Loucy (cell line): ENCODE measurements around the gene COL23A1.

Experiments used
- H2AFZ ChIP-seq: fragments of 200-600 bp; sonication (generic); 2 replicates; pipeline ENCODE4 v1.6.0; 2016; ENCODE audit warnings: antibody characterized with exemption, mild to moderate bottlenecking, low read length, moderate library complexity
- H3F3A ChIP-seq: fragments of 200-600 bp; 2 replicates; pipeline ENCODE4 v1.6.0; 2016; ENCODE audit warnings: antibody characterized with exemption, low read depth, mild to moderate bottlenecking
- H3K27me3 ChIP-seq: fragments of 200-600 bp; sonication (generic); 2 replicates; pipeline ENCODE4 v1.6.1; 2014; ENCODE audit warnings: low read length, mild to moderate bottlenecking; ENCODE audit not compliant: insufficient read depth, poor library complexity, severe bottlenecking
- H3K36me3 ChIP-seq: fragments of 200-600 bp; sonication (generic); 2 replicates; pipeline ENCODE4 v1.6.1; 2016; ENCODE audit warnings: low read length; ENCODE audit not compliant: insufficient read depth
- H3K4me1 ChIP-seq: fragments of 200-600 bp; sonication (generic); 2 replicates; pipeline ENCODE4 v1.5.1; 2014; ENCODE audit warnings: low read length, mild to moderate bottlenecking; ENCODE audit not compliant: insufficient read depth, poor library complexity, severe bottlenecking
- H3K4me2 ChIP-seq: fragments of 200-600 bp; sonication (generic); 2 replicates; pipeline ENCODE4 v1.6.0; 2014; ENCODE audit warnings: antibody characterized with exemption, low read length, low read depth, mild to moderate bottlenecking; ENCODE audit not compliant: poor library complexity, severe bottlenecking
- H3K4me3 ChIP-seq: fragments of 200-600 bp; sonication (generic); 2 replicates; pipeline ENCODE4 v1.5.1; 2014; ENCODE audit warnings: low read length, mild to moderate bottlenecking, mixed read lengths; ENCODE audit not compliant: poor library complexity, severe bottlenecking
- H3K79me2 ChIP-seq: fragments of 200-600 bp; sonication (generic); 2 replicates; pipeline ENCODE4 v1.6.1; 2014; ENCODE audit warnings: low read length; ENCODE audit not compliant: insufficient read depth
- H3K9ac ChIP-seq: fragments of 200-600 bp; sonication (generic); 2 replicates; pipeline ENCODE4 v1.6.0; 2014; ENCODE audit warnings: mild to moderate bottlenecking, low read depth, low read length, moderate library complexity; ENCODE audit not compliant: poor library complexity, severe bottlenecking
- H3K9me2 ChIP-seq: fragments of 200-600 bp; sonication (generic); replicated peaks from 2 replicates; pipeline ENCODE4 v1.6.1; 2016; ENCODE audit warnings: low read depth, low read length, mixed read lengths
- H3K9me3 ChIP-seq: fragments of 200-600 bp; sonication (generic); 2 replicates; pipeline ENCODE4 v1.6.1; 2014; ENCODE audit warnings: mild to moderate bottlenecking, antibody characterized with exemption, low read length, low read depth; ENCODE audit not compliant: insufficient read depth
- H4K20me1 ChIP-seq: fragments of 200-600 bp; sonication (generic); 2 replicates; pipeline ENCODE4 v1.6.0; 2014; ENCODE audit warnings: antibody characterized with exemption, low read length, mild to moderate bottlenecking; ENCODE audit not compliant: insufficient read depth, poor library complexity, severe bottlenecking
- EZH2phosphoT487 ChIP-seq: fragments of 200-600 bp; IDR thresholded peaks from 2 replicates; pipeline ENCODE4 v1.6.1; 2018; ENCODE audit warnings: antibody characterized with exemption, mild to moderate bottlenecking, moderate library complexity, borderline replicate concordance
- TF ChIP-seq, protein P1 (sequence below): fragments of 200-600 bp; sonication (generic); conservative IDR thresholded peaks from 2 replicates; pipeline ENCODE4 v1.5.1; 2014; ENCODE audit warnings: mild to moderate bottlenecking, antibody characterized with exemption, low read length

Gene COL23A1

DNA sequence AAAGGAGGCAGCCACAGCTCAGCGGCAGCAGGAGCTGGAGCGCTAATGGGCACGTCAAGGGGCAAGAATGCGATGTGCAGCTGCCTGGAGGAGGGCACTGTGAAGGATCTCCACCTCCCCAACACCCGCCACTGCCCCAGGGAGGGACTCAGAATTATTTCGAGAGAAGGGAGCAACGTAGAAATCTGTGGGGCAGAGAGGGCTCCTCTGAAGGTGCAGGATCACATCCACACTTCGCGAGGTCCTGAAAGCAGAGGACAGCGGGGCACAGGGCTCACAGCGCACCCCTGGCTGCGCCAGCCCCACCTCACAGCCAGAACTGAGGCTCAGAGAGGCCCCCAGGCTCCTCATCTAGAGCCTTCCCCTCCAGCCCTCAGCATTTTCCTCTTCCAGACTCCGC is 7.9 kb downstream of the COL23A1 start:
- no peaks in the 10 kb centered on the region for H3K27me3 ChIP-seq
- H3F3A ChIP-seq, result no peaks in the 10 kb centered on the region
- H3K4me3 ChIP-seq, result no peak overlapping the region
- H3K4me1 ChIP-seq, result no peaks in the 10 kb centered on the region
- no peaks in the 10 kb centered on the region for H3K9me2 ChIP-seq
- no peaks in the 10 kb centered on the region for H3K79me2 ChIP-seq
- H3K36me3 ChIP-seq, result no peaks in the 10 kb centered on the region
- no peak overlapping the region for H3K9ac ChIP-seq
- H3K4me2 ChIP-seq, result no peak overlapping the region
- H4K20me1 ChIP-seq, result no peaks in the 10 kb centered on the region
- TF ChIP-seq EZH2phosphoT487, result no peak
- TF ChIP-seq, protein P1, sequence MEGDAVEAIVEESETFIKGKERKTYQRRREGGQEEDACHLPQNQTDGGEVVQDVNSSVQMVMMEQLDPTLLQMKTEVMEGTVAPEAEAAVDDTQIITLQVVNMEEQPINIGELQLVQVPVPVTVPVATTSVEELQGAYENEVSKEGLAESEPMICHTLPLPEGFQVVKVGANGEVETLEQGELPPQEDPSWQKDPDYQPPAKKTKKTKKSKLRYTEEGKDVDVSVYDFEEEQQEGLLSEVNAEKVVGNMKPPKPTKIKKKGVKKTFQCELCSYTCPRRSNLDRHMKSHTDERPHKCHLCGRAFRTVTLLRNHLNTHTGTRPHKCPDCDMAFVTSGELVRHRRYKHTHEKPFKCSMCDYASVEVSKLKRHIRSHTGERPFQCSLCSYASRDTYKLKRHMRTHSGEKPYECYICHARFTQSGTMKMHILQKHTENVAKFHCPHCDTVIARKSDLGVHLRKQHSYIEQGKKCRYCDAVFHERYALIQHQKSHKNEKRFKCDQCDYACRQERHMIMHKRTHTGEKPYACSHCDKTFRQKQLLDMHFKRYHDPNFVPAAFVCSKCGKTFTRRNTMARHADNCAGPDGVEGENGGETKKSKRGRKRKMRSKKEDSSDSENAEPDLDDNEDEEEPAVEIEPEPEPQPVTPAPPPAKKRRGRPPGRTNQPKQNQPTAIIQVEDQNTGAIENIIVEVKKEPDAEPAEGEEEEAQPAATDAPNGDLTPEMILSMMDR, result no peak
- no peaks in the 10 kb centered on the region; the same call in 1 of the 2 replicates for H3K9me3 ChIP-seq
- no peak overlapping the region for H2AFZ ChIP-seq

DNA sequence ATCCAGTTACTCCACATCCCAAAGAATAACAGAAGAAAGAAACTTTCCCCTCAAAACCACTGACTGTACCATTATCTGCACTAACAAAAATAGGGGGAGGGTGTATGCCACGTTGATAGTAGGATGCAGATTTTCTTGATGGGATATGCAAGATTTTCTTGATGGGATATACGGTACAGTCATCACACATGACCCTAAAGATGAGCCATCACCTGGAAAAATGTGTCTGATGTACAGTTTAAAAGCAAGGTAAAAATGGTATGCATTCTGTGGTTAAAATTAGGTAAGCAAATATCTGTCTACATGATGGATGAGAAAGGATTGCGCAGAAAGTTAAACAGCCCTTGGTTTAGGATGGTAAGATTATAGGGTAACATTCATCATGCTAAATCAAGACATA is 8.6 kb downstream of the COL23A1 start:
- Histone ChIP-seq H2AFZ (no peak overlapping the region), H3K9me3 (no peaks in the 10 kb centered on the region; the same call in 1 of the 2 replicates), H3K36me3 (no peaks in the 10 kb centered on the region), H4K20me1 (no peaks in the 10 kb centered on the region), H3K4me1 (no peaks in the 10 kb centered on the region), H3K4me2 (no peak overlapping the region), H3K4me3 (no peak overlapping the region), H3F3A (no peaks in the 10 kb centered on the region), H3K9me2 (no peaks in the 10 kb centered on the region), H3K27me3 (no peaks in the 10 kb centered on the region), H3K9ac (no peak overlapping the region), H3K79me2 (no peaks in the 10 kb centered on the region)
- TF ChIP-seq, protein P1, result no peak
- TF ChIP-seq EZH2phosphoT487, result no peak

DNA sequence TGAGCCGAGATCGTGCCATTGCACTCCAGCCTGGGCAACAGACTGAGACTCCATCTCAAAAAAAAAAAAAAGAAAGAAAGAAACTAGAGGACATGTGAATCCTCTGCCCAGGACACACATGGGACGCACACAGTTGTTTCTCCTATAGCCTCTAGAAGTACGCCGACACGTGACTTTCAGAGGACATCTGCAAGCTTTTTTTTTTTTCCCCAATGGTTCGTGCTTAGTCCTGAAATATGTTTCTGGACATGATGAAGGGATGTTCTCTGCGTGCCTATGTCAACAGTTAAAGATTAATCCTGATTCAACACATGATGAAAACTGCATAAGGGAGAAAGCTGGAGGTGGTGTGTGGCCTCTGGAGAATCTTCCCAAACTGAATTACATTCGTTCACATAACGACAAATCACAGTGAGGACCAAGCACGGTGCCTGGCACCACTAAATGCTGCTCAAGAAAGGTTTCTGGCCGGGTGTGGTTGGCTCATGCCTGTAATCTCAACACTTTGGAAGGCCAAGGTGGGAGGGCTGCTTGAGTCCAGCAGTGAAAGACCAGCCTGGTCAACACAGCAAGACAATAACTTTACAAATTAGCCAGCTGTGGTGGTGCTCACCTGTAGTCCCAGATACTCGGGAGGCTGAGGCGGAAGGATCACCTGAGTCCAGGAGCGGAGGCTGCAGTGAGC is 9.8 kb downstream of the COL23A1 start:
- no peak overlapping the region for H3K4me2 ChIP-seq
- H4K20me1 ChIP-seq, result no peaks in the 10 kb centered on the region
- H3K9me2 ChIP-seq, result no peaks in the 10 kb centered on the region
- no peak for TF ChIP-seq EZH2phosphoT487
- TF ChIP-seq, protein P1, result no peak
- H3K79me2 ChIP-seq, result no peaks in the 10 kb centered on the region
- H3K4me1 ChIP-seq, result no peaks in the 10 kb centered on the region
- no peaks in the 10 kb centered on the region; the same call in 1 of the 2 replicates for H3K9me3 ChIP-seq
- H3K36me3 ChIP-seq, result no peaks in the 10 kb centered on the region
- H3K9ac ChIP-seq, result no peak overlapping the region
- H2AFZ ChIP-seq, result no peak overlapping the region
- no peaks in the 10 kb centered on the region for H3K27me3 ChIP-seq
- no peaks in the 10 kb centered on the region for H3F3A ChIP-seq
- no peak overlapping the region for H3K4me3 ChIP-seq
